WTC11 (cell line): ENCODE results near the gene PPP1R1A. TPM values are rescaled to one million over a fixed set of nuclear protein-coding genes. Genes with fewer than 3 reads are reported as not detected.

Experiments
- ATAC-seq: fragments of 200-7000 bp; cut with Tn5 transposase; 2 replicates; pipeline ENCODE4 v1.10.0; 2021; ENCODE audit warnings: mild to moderate bottlenecking, moderate library complexity
- Bru-seq: library from RNA; stranded (reverse); fragments of 400-500 nt; gene quantifications from one replicate; lab custom pipeline; 2021; lab: Mats Ljungman, UMichigan
- CTCF ChIA-PET: fragments of 300-600 bp; sonication (Branson Sonifier 250); formaldehyde crosslinking; loops from one replicate; lab custom pipeline; 2021; ENCODE audit warnings: antibody characterized with exemption; lab: Charles Lee
- POLR2A ChIA-PET: fragments of 350-600 bp; sonication (Branson Sonifier 250); formaldehyde crosslinking; loops from one replicate; lab custom pipeline; 2021; ENCODE audit warnings: antibody characterized with exemption; lab: Charles Lee
- DNase-seq: peaks from one replicate; pipeline ENCODE4 v3.0.0; 2021; ENCODE audit warnings: low spot score
- H3K27ac Mint-ChIP-seq: 2 replicates; pipeline ENCODE4 v1.8.0; 2021; ENCODE audit warnings: mixed read lengths
- H3K27me3 Mint-ChIP-seq: 2 replicates; pipeline ENCODE4 v1.8.0; 2021; ENCODE audit warnings: low read depth, mild to moderate bottlenecking, moderate library complexity, mixed read lengths
- H3K36me3 Mint-ChIP-seq: 2 replicates; pipeline ENCODE4 v1.8.0; 2021; ENCODE audit warnings: mixed read lengths
- H3K4me1 Mint-ChIP-seq: 2 replicates; pipeline ENCODE4 v1.8.0; 2022; ENCODE audit warnings: mixed read lengths
- H3K4me3 Mint-ChIP-seq: 2 replicates; pipeline ENCODE4 v1.8.0; 2021; ENCODE audit warnings: mild to moderate bottlenecking, moderate library complexity, mixed read lengths
- H3K9me3 Mint-ChIP-seq: 2 replicates; pipeline ENCODE4 v1.8.0; 2021; ENCODE audit warnings: mixed read lengths
- ATF1 ChIP-seq: sonication (generic); formaldehyde crosslinking; IDR thresholded peaks from 2 replicates; pipeline ENCODE4 v1.8.1; 2023; ENCODE audit warnings: mild to moderate bottlenecking, moderate library complexity, missing genetic modification reagents
- ATF2 ChIP-seq: sonication (generic); formaldehyde crosslinking; IDR thresholded peaks from 2 replicates; pipeline ENCODE4 v1.8.1; 2022; ENCODE audit warnings: low read depth, missing genetic modification reagents, borderline replicate concordance
- CDX4 ChIP-seq: fragments of 250-450 bp; sonication (Bioruptor Pico); IDR thresholded peaks from 2 replicates; pipeline ENCODE4 v1.9.0; 2021; ENCODE audit warnings: moderate library complexity, mild to moderate bottlenecking, inconsistent platforms, borderline replicate concordance
- FOXJ3 ChIP-seq: sonication (generic); formaldehyde crosslinking; IDR thresholded peaks from 2 replicates; pipeline ENCODE4 v1.9.0; 2021; ENCODE audit warnings: missing genetic modification reagents, mild to moderate bottlenecking, borderline replicate concordance
- KAT7 ChIP-seq: sonication (generic); formaldehyde crosslinking; IDR thresholded peaks from 2 replicates; pipeline ENCODE4 v1.8.1; 2023; ENCODE audit warnings: missing genetic modification reagents, mild to moderate bottlenecking, borderline replicate concordance
- MLX ChIP-seq: sonication (generic); formaldehyde crosslinking; IDR thresholded peaks from 2 replicates; pipeline ENCODE4 v1.8.1; 2023; ENCODE audit warnings: mild to moderate bottlenecking, missing genetic modification reagents, moderate library complexity
- MYBL2 ChIP-seq: sonication (generic); formaldehyde crosslinking; IDR thresholded peaks from 2 replicates; pipeline ENCODE4 v1.8.1; 2023; ENCODE audit warnings: mild to moderate bottlenecking, moderate library complexity, missing genetic modification reagents
- TEAD1 ChIP-seq: sonication (generic); formaldehyde crosslinking; IDR thresholded peaks from 2 replicates; pipeline ENCODE4 v1.8.0; 2022; ENCODE audit warnings: mild to moderate bottlenecking, missing genetic modification reagents
- TEAD4 ChIP-seq: sonication (generic); formaldehyde crosslinking; IDR thresholded peaks from 2 replicates; pipeline ENCODE4 v1.8.0; 2022; ENCODE audit warnings: mild to moderate bottlenecking, missing genetic modification reagents
- ZNF232 ChIP-seq: sonication (generic); formaldehyde crosslinking; IDR thresholded peaks from 2 replicates; pipeline ENCODE4 v1.8.0; 2022; ENCODE audit warnings: mild to moderate bottlenecking, missing genetic modification reagents
- ZNF263 ChIP-seq: sonication (generic); formaldehyde crosslinking; IDR thresholded peaks from 2 replicates; pipeline ENCODE4 v1.8.1; 2022; ENCODE audit warnings: low read depth, mild to moderate bottlenecking, moderate library complexity, missing genetic modification reagents
- ZNF281 ChIP-seq: sonication (generic); formaldehyde crosslinking; IDR thresholded peaks from 2 replicates; pipeline ENCODE4 v1.8.0; 2023; ENCODE audit warnings: mild to moderate bottlenecking, missing genetic modification reagents
- ZNF396 ChIP-seq: fragments of 250-450 bp; sonication (Bioruptor Pico); IDR thresholded peaks from 2 replicates; pipeline ENCODE4 v1.8.0; 2021; ENCODE audit warnings: mild to moderate bottlenecking, moderate library complexity, borderline replicate concordance
- ZNF532 ChIP-seq: fragments of 250-450 bp; sonication (Bioruptor Pico); IDR thresholded peaks from 2 replicates; pipeline ENCODE4 v1.9.0; 2021; ENCODE audit warnings: mild to moderate bottlenecking, borderline replicate concordance
- long read RNA-seq, 3 experiments: library from RNA in 1 of 3; library from capped mRNA in 1 of 3; library from polyadenylated mRNA in 1 of 3; unstranded in 2 of 3; stranded (forward) in 1 of 3; transcript quantifications; one replicate each; pipeline ENCODE4 v2.0.0, GENCODE V29; 2021
- total RNA-seq: library from RNA; stranded (reverse); gene quantifications from 3 replicates; pipeline ENCODE4 v1.2.3, GENCODE V29; 2021

PPP1R1A gene
- total RNA-seq (12.4 to 15.5 TPM (median 13.1 TPM) in 3 replicates), Bru-seq, nascent RNA (percentile 57 among the genes with signal in this experiment)
- long read RNA-seq, experiment 1, transcript PPP1R1A-201 (7 exons, 1,826 nt) = major isoform, 48 of 54 reads
- long read RNA-seq, experiment 1, partial matches to known transcripts = 3 of 54 reads
- long read RNA-seq, experiment 1, other reads (novel, unspliced or antisense) = 3 of 54 reads
- long read RNA-seq, experiment 2, transcript PPP1R1A-201 (7 exons, 1,826 nt) = major isoform, 18 of 25 reads
- long read RNA-seq, experiment 2, partial matches to known transcripts = 3 of 25 reads
- long read RNA-seq, experiment 2, other reads (novel, unspliced or antisense) = 4 of 25 reads
- long read RNA-seq, experiment 3 = 0 reads

- TF ChIP-seq ATF1 (no peak), MLX (CRISPR knock-in tag) (no peak), ATF2 (CRISPR knock-in tag) (no peak), ZNF396 (CRISPR knock-in tag) (no peak), CDX4 (no peak), KAT7 (CRISPR knock-in tag) (no peak), ZNF263 (CRISPR knock-in tag) (no peak), FOXJ3 (CRISPR knock-in tag) (no peak), TEAD4 (CRISPR knock-in tag) (no peak), ZNF532 (CRISPR knock-in tag) (no peak), ZNF281 (CRISPR knock-in tag) (peak; percentile 50; the same call in 1 of the 2 replicates), TEAD1 (CRISPR knock-in tag) (peak; percentile 18; the same call in 1 of the 2 replicates), MYBL2 (no peak), ZNF232 (CRISPR knock-in tag) (no peak)
- DNase-seq = peak; percentile 53
- ChIA-PET CTCF (interaction anchor here (0.7 to 3.1 kb wide), 10 partner anchors 9 to 189 kb away, joined by 3 to 26 read pairs (median 4); no protein-coding TSS in a partner anchor), POLR2A (interaction anchor here (0.6 kb wide), 1 partner anchor 8 kb away, joined by 3 read pairs; no protein-coding TSS in a partner anchor)
- H3K9me3 Mint-ChIP-seq = no peaks in the 10 kb centered on the region
- H3K4me1 Mint-ChIP-seq = peaks cover 57% of the 10 kb centered on the region
- H3K27ac Mint-ChIP-seq = no peak within 1 kb of the TSS
- H3K27me3 Mint-ChIP-seq = peaks cover 78% of the 10 kb centered on the region
- peak within 1 kb of the TSS; percentile 73 for H3K4me3 Mint-ChIP-seq
- no peaks in the 10 kb centered on the region for H3K36me3 Mint-ChIP-seq
- ATAC-seq = peak; percentile 65
Measured at GRCh38 chr12:54588110-54588889, at the start of gene PPP1R1A. Gene PPP1R1A, minus strand, starts transcription at chr12:54588659. Its CDS starts 171 bp downstream, at chr12:54588488.
